CD4-positive, alpha-beta T cell treated with Interleukin-2 at 100 ng/mL for 4 hours (primary cell): ENCODE results near the gene KNG1.

Source experiments
- DNase-seq: peaks from one replicate; pipeline ENCODE4 v3.0.0-alpha.2; 2020; ENCODE audit warnings: low spot score

The KNG1 gene

DNA sequence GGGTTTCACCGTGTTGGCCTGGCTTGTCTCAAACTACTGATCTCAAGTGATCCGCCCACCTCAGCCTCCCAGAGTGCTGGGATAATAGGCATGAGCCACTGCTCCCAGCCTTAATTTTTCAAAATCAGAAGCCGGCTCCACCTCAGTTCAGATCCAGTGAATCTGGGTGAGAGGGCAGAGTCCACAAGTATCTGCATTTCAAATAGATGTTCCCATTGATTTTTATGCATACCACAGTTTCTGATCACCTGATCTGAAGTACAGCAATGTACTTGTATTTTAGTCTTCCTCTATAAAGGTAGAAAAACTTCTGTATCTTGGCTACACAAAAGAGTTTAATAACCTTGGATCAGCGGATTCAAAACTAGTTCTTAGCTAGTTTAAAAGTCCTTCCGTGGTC lies 62.0 kb downstream of the KNG1 start:
- no peak for DNase-seq

DNA sequence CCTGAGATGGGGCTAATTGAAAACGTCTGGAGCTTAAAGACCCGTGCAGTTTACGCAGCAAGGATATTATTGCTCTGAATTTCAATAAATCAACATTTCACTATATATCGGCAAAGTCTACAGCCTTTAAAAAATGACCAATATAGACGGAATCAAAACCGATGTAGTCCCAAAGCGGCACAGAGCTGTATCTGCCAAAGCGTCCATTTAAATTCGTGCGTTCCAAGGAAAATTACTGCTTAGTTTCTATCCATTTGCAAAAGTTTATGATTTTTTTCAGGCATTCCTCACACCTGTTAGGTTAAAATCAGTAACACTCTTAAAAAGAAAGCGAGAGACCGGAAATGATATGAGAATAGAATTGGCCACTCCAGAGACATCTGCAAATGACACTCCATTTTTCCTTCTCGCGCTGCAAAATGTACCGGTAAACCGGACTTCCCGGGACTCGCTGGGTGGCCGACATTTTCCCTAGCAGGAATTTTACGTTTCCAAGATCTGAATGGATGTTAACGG lies 65.4 kb downstream of the KNG1 start:
- no peak for DNase-seq

DNA sequence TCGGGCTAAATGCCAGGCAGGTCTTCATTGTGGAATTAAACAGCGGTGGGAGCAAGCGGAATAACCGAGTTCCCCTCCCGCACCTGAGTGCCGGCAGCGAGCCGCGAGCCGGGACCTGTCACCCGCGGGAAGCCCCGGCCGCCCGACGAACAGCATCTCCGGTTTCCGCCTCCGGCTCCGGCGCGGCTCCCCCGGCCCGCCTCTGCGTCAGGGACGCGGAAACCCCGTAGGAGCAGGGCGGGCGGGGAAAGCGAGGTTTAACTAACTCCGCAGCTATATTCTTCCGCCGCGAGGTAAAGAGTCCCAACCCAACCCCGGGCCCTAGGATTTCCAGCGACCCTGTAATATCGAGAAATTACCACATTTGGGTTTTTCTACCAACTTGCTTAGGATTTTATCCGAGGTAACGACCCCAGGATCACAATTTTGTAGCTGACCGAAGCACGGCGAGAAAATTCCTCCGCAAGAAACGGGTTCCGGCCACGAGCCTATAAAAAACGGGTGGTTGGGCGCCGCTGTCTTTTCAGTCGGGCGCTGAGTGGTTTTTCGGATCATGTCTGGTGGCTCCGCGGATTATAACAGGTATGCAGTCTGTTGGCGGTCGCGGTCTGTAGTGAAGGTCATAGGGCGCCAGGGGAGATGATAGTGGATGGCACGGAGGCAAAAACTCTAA lies 66.0 kb downstream of the KNG1 start, which contains the start of gene EIF4A2:
TSS of gene EIF4A2 (plus strand) at position 520 of the 673 bp plus-strand sequence. CDS start at position 554, 34 bp downstream.
- peak; percentile 91 for DNase-seq

DNA sequence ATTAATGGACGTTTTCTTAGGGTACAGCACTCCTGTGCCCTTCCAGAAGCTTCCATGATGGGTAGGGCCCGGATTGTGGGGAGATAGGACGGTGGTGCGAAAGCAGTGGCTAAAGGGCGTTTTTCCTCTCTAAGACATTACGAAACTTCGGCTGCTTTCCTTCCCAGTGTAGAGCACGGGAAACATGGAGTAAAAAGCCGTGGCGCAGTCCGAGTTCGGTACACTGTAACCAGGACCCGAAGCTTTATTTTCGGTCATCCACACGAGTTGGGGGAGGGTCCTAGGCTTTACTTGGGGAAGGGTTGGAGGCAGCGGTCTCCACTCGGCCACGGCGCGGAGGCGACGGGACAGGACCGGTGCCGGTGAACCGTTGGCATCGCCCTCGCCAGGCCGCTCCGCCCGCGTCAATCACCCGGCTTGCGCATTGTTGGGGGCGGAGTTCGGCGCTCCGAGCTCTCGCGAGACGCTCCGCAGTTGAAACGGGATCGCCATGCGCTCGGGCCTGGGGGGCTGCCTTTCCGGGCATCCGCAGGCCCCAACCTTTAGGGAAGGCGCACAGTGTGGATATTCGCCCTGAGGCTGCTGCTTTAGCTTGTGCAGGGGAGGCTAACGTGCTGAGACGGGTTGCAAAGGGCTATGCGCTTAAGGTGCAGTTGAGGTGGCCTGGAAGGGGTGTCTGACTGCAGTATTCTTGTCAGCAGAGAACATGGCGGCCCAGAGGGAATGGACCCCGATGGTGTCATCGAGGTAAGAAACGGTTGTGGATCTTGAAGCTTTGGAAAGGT lies 66.8 kb downstream of the KNG1 start:
- DNase-seq = peak; percentile 82

DNA sequence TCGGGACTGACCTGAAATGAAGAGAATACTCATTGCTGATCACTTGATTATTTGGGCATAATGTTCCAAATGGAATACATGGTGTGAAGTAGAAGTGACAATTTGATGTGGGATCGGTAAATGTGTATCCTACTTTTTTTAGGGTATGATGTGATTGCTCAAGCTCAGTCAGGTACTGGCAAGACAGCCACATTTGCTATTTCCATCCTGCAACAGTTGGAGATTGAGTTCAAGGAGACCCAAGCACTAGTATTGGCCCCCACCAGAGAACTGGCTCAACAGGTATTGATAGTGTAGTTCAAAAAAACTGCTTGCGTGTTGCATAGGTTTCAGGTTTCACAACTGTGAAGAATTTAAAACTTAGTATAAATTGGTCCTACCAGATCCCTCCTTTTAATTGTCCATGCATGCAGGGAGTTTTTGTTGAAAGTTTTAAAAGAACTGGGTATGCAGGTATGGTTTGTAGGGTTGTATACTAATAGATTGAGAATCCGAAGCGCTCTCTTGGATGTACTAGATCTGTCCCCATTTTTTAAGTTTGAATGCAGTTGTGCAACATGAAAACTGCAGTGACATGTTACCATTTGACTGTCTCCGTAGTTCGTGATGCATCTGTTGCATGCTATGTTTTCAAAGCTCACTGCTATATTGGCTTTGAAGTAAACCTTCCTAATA lies 67.8 kb downstream of the KNG1 start:
- DNase-seq = no peak

DNA sequence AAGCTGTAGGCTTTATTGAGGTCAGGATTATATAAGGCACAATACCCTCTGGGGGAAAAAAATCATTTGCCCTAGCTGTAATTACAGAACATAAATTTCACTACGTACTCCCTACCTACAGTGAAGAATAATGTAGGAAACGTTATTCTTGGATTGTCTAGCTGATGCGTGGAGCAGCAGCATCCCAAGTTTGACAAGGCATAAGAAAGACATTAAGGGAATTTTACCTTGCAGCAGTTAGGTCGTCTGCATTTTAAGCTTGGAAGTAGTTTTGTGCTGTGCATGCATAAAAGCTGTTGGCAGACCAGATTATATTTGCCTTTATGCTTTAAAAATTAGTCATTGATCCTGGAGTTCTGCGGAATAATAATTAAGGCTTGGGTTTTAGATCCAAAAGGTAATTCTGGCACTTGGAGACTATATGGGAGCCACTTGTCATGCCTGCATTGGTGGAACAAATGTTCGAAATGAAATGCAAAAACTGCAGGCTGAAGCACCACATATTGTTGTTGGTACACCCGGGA lies 68.4 kb downstream of the KNG1 start:
- DNase-seq = no peak

DNA sequence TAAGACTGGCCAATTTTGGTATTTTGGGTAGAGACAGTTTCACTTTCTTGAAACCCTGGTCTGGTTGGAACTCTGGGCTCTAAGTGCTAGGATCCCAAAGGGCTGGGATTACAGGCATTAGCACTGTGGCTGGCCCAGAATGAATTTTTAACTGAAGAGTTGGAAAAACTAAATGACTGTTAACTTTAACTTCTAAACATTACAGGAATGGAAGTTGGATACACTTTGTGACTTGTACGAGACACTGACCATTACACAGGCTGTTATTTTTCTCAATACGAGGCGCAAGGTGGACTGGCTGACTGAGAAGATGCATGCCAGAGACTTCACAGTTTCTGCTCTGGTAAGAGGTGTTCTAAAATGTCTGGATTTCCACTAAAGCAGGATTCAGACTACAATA lies 69.8 kb downstream of the KNG1 start:
- no peak for DNase-seq

DNA sequence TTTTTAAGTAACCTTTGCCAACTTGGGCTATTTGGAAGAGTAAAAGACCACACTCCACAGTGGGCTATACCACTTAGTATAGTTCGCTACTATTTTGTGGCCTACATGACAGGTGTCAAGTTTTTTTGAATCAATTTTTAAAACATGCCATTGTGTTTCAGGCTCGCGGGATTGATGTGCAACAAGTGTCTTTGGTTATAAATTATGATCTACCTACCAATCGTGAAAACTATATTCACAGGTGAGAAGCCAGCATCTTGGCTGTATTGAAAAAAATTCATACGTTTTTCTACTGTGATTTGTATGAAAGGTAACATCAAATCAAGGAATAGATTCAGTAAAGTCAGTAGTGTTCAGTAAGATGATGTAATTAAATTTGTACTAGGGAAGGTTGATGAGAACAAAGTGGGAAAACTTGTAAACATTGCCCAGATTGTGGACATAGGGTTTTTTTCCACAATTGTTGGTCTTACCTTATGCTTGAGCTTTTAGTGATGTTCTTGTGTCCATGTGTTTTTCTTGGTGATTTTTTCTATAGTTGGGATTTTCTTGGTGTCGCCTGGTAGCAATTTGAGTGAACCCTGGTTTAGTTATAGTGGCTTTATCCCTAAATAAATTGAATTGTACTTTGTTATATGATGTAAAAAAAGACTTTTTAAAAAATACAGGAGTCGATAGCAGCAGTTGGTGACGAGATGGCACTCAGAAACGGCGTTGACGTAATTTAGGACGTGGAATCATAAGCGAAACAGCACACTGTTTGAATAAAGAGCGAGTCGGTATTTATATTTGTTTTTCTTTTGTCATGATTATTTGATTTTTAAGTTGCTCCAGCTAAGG lies 70.7 kb downstream of the KNG1 start:
- no peak for DNase-seq

DNA sequence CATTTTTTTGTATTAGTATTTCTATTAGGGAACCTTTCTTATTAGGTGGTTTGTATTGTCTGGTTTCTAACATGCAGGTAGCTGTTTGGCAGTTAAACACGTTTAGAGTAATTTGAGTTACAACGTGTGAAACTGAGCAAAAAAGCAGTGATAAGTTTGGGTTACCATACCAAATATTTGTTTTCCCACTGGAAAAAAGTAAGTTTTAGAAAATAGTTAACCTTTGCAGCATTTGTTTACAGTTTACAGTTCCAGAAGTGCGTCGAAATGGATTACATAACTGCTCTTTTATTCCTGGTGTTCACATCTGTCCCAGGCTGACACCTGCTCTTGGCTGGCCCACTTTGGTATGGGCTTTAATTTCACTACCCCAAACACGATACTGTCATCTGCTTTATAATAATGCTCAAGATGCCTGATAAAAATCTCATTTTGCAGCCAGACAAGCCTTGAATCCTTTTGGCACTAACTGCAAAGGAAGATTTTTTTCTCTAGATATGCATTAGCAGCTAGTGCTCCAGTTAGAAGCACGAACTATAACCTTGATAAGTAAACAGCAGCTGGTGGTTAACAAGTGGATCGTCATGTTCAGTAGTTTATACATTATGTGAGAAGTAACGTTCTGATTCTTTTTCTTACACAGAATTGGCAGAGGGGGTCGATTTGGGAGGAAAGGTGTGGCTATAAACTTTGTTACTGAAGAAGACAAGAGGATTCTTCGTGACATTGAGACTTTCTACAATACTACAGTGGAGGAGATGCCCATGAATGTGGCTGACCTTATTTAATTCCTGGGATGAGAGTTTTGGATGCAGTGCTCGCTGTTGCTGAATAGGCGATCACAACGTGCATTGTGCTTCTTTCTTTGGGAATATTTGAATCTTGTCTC lies 71.6 kb downstream of the KNG1 start:
- DNase-seq = no peak

DNA sequence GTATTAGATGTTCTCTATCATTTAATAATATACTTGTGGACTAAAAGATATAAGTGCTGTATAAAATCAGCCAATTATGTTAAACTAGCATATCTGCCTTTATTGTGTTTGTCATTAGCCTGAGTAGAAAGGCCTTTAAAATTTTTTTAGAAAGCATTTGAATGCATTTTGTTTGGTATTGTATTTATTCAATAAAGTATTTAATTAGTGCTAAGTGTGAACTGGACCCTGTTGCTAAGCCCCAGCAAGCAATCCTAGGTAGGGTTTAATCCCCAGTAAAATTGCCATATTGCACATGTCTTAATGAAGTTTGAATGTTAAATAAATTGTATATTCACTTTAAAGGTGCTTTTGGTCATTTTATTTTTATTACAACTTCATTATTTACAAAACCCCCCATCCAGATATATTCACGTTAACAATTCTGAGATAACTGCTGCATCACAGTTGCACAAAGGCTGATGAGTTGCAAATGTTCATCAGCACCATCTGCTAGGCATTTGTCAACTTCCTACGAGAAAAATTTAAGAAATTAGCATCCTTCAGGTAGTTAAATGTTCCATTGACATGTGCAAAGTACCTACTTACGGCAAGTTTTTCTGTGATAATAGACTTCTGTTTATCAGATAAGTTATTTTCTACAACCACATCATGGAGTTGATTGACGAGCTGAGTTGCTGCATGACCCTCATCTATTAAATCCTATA lies 72.5 kb downstream of the KNG1 start:
- DNase-seq = no peak

DNA sequence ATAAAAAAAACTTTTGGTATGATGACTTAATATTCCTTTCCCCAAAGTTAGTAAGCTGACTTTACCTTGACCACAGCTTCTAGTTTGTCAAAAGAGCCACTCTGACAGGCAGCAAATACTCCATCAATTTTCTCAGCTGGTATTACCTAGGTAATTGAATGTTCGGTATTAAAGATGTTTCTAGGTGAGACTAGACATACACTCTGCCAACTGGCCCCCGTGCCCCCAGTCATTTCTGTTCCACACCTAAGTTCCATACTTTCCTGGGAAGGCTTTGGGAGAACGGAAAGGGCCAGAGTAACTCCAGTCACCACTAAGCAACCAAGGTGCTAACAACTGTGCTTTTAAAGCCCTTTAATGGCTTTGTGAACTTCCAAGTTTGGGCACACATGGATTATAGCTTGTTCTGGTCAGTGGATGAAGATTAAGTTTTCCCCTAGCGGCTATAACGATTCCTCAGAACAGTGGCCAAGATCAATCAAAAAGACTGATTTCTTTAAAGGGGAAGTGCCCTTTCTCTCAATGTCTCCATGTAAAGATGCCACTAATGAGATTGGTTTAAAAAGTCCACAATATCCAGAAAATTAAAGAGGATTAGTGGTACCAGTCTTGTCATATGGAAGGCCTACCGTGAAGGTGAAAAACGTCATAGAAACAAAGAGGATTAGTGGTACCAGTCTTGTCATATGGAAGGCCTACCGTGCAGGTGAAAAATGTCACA lies 73.3 kb downstream of the KNG1 start:
- DNase-seq = no peak
